Measurements from ENCODE around the gene MIB2.

MIB2 gene

GRCh38 chr1:1616045-1616790 is 918 bp downstream of the MIB2 start:
- DNase-seq, result peak in 1 of 2 donors; percentile 46

DNA sequence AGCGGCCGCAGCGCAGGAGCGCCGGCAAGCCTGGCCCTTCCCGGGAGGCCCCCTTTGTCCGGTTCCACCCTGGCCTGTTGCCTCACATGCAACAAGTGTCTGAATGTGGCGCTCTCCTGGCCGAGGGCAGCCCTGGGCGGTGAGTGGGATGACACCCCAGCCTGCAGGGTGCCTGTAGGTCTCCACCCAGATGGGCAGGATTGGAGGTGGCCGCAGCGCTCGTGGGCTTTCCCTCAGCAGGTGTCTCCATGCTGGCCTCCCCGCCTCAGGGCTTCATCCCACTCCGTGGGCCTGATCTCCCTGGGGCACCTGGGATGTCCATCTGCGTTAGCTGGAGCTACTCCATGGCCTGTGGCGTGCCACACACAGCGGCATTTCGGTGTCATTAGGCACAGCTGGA is 1.5 kb downstream of the MIB2 start:
- no peak for DNase-seq

DNA sequence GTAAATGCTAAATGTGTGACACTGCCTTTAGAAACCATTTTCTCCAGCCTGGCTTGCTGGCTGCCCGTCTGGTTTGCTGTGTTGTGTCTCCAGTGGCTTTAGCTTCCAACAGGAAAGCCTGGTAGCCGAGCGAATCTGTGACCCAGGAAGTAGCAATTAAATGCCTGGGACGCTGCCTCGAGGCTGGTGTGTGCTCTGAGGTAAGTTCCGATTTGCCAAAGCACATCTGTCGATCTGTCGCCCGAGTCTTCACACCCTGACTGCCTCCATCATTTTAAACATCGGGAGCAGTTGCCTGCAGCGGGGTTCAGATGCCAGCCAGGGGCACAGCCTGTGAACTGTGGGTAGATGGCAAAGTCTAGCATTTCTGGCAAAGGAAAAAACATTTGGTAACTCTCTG is 2.2 kb downstream of the MIB2 start:
- DNase-seq, result no peak

DNA sequence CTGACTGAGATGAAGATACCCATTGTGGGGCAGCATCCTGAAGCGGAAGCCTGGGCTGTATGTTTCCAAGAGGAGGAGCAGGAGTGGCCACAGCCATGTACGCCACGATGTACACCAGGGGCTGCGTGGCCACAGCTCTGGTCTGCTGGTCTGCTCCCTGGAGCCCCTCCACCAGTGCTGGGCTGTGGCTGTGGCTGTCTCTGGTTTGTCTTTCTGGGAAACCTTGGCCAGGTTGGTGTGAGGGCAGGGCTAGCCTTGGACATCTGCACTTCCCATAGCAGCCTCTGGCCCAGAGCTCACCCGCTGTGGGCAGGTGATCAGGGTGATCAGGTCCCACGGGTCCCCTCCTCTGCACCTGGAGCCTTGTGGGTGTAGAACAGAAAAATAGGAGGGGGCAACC is 2.6 kb downstream of the MIB2 start:
- DNase-seq, result no peak

GRCh38 chr1:1618396-1619068 is 3.2 kb downstream of the MIB2 start:
- no peak for DNase-seq

DNA sequence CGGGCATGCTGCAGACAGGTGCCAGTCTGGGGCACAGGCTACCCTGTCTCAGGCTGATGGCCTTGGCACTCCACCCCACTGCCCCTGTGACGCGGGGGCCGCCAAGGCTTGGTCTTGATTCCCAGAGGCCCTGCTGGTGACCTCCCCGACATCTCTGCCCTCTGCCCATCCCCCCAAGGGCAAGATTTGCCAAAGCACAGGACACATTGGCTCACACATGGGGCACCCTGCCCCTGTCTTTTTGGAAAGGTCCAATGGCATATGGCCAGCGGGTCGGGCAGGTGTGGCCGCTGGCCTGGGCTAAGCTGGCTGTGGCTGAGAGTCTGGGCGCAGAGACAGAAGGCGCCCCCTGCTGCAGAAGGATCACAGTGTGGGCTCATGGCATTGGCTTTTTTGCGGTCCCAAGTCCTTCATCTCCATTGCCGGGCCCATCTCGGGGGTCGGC is 4.6 kb downstream of the MIB2 start:
- DNase-seq, result no peak

DNA sequence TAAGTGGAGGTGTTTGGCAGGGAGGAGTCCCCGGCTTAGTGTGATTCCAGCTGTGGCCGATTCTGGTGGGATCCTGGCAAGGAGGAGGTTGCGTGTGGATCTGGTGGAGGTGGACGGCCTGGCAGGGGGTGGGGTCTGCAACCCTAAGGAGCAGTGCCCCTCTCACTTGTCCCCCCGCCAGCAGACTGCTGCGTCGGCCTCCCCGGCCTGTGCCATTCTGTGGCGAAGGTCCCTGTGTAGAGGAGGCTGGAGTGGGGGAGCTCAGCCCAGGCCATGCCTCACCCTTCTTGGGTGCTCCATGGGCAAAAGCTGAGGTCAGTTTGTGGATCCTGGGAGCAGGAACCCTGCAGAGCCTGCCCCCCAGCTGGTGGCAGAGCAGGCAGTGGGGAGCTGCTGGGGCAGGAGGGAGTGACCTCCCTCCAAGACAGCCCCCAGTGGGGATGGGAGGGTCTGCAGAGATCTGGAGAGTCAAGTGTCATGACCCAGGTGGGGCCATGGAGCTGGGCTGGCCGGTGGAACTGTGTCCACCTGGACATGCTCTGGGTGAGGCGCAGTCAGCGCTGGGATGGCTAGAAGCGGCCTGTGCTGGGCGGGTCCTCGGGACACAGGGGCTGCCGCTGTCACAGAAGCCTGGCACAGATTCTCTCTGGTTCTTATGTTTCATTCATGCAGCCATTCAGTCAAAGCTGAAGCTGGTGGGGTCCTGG is 5.3 kb downstream of the MIB2 start:
- DNase-seq, result no peak

- no peak for DNase-seq
These were observed 6.1 kb downstream of the MIB2 start for GRCh38 chr1:1621173-1622009.

DNA sequence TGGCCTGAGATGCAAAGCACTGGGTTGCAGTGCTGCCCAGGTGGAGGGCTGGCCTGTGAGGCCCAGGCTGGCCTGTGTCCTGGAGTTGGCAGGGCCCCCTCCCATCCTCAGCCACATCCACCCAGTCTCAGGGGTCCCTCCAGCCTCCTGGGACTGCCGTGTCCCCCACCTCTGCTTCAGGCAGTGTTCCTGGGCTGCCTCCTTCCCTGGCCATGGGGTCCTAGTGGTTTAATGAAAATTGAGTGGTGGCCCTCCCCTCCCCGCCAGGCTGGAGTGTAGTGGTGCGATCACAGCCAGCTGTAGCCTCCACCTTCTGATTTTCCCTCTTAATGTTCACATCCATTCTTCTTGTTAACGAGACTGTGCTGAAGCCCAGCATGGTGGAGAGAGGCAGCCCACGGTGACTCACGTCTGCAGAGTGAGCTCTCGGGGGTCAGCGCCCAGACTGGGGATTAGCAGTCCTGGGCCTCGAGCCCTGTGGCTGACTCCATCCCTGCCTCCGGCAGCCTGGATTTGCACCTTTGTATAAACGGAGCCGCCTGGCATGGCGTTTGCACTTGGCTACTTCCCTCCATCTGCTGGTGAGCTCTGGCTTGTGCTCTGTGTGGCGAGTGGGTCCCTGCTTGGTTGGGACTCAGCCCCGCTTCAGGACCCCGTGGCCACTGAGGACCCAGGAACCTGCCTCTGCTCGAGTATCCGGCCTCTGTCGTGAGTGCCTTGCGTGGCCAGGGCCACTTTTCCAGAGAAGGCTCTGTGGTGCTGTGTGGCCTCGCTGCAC is 6.9 kb downstream of the MIB2 start:
- no peak for DNase-seq

DNA sequence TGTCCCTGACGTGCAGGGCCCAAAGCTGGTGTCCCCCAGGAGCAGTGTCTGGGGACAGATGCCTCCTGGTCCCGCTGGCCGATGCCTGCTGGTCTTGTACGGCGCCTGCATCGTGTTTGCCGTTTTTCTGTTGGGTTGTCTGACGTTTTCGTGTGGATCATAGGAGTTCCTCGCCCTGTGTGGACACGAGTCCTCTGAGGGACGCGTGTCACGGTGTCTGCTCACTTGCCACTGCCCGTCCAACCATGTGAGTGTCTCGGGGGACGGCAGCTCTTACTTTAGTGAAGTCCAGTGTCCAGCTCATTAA is 7.4 kb downstream of the MIB2 start:
- DNase-seq, result no peak

DNA sequence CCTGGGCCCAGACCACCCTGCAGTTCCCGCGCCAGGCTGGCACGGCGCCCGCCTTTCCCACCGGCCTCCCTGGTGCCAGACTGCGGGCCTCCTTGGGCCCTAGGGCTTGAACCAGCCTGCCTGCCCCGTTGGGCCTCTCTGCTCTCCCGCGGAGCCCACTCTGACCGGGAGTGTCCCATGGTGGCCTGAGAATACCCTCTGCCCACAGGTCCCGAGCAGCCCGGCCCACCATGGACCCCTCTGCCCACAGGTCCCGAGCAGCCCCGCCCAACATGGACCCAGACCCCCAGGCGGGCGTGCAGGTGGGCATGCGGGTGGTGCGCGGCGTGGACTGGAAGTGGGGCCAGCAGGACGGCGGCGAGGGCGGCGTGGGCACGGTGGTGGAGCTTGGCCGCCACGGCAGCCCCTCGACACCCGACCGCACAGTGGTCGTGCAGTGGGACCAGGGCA is 7.9 kb downstream of the MIB2 start:
- no peak for DNase-seq

DNA sequence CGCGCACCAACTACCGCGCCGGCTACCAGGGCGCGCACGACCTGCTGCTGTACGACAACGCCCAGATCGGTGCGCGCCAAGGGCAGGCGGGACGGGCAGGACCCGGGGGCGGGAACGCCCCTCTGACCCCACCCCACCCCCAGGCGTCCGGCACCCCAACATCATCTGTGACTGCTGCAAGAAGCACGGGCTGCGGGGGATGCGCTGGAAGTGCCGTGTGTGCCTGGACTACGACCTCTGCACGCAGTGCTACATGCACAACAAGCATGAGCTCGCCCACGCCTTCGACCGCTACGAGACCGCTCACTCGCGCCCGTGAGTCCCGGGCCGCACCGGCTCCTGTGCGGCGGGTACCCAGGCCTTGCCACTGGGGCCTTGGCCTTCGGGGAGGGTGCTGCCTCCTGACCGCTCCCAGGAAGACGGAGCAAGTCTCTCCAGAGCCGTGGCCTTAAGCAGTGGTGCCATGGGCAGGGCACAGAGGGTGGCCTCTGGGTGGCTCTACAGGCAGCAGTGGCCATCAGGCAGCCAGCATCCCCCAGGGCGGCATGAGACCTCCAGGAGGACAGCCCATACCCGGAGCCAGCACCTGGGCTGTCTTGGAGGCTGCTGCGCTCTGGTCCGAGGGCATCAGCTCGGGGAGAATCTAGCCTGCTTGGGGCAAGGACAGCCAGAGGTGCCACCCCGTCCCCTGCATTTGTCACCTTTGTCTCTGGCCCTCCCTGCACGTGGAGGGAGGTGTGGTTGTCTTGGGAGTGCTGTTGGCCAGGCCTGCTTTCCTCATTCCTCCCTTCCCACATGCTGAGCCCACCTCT is 8.5 kb downstream of the MIB2 start:
- DNase-seq, result no peak

DNA sequence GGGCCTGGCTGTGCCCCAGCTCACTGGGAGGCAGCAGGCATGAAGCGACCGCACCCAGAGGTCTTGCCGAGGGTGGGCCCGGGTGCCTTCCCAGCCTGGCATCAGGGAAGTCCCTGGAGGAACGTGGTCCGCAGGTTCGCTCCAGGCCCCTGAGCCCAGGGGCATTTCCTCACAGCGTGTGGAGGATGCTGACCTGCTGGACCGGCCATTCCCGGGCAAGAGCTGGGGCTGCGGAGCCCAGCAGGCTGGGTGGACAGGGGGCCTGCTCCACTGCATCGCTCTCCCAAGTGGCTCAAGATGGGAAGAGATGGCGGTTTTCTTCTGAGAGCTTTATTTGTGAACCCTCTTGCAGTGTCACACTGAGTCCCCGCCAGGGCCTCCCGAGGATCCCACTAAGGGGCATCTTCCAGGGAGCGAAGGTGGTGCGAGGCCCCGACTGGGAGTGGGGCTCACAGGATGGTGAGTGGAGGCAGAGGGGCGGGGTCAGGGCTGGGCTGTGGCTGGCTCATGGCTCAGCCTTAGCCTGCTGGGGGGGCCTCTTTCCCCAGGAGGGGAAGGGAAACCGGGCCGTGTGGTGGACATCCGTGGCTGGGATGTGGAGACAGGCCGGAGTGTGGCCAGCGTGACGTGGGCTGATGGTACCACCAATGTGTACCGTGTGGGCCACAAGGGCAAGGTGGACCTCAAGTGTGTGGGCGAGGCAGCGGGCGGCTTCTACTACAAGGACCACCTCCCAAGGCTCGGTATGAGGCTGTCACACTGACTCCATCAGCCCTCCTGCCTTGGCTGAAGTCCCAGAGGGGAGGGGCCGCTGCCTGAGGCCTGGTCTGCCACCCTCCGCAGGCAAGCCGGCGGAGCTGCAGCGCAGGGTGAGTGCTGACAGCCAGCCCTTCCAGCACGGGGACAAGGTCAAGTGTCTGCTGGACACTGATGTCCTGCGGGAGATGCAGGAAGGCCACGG is 9.4 kb downstream of the MIB2 start:
- no peak for DNase-seq

DNA sequence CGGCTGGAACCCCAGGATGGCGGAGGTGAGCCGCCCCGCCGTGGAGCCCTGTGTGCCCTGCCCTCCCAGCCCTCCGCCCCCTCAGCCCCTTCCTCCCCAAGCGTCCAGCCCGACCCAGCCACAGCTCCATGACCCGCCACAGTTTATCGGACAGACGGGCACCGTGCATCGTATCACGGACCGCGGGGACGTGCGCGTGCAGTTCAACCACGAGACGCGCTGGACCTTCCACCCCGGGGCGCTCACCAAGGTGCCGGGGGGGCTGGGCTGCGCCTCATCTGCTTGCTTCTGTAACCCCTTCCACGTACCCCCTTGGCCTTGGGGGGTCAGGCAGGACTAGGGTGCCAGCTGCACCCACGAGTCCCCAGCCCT is 10.1 kb downstream of the MIB2 start:
- no peak for DNase-seq

- DNase-seq, result no peak
These were observed 10.5 kb downstream of the MIB2 start for GRCh38 chr1:1625824-1626206.

- DNase-seq, result no peak
These were observed 11.2 kb downstream of the MIB2 start for GRCh38 chr1:1626207-1627141.

DNA sequence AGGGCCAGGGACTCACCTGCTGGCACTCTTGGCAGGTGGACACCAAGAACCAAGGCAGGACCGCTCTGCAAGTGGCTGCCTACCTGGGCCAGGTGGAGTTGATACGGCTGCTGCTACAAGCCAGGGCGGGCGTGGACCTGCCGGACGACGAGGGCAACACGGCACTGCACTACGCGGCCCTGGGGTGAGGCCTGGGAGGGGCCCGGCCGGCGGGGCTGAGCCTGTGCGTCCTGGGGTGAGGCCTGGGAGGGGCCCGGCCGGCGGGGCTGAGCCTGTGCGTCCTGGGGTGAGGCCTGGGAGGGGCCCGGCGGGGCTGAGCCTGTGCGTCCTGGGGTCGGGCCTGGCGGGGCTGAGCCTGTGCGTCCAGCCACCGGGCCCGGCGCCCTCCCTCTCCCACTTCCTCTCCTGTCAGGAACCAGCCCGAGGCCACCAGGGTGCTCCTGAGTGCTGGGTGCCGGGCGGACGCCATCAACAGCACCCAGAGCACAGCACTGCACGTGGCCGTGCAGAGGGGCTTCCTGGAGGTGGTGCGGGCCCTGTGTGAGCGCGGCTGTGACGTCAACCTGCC is 12.0 kb downstream of the MIB2 start:
- no peak for DNase-seq

GRCh38 chr1:1627829-1628753 is 12.8 kb downstream of the MIB2 start:
- DNase-seq, result no peak
